ENCODE results near the gene LILRA5.

GRCh38 chr19:54315956-54316355 is 3.0 kb upstream of the LILRA5 start:
- TF ChIP-seq CTCF (optimal IDR thresholded peaks at IDR 0.05 in 1 of 3, IDR thresholded peaks at IDR 0.05 in 1 of 3, conservative IDR thresholded peaks at IDR 0.05 in 1 of 3; ENCODE audit: extremely low read depth in 1 of 3, insufficient read depth in 2 of 3, low read length in 3 of 3) = no peak
- no peak for TF ChIP-seq EZH2 (IDR thresholded peaks at IDR 0.05; ENCODE audit: low read length)
